ENCODE data around the gene KCP.

Gene KCP

GRCh38 chr7:128827971-128828711, 82.4 kb downstream of the KCP start:
- DNase-seq (ENCODE audit: low read depth in 2 of 2), result no peak

DNA sequence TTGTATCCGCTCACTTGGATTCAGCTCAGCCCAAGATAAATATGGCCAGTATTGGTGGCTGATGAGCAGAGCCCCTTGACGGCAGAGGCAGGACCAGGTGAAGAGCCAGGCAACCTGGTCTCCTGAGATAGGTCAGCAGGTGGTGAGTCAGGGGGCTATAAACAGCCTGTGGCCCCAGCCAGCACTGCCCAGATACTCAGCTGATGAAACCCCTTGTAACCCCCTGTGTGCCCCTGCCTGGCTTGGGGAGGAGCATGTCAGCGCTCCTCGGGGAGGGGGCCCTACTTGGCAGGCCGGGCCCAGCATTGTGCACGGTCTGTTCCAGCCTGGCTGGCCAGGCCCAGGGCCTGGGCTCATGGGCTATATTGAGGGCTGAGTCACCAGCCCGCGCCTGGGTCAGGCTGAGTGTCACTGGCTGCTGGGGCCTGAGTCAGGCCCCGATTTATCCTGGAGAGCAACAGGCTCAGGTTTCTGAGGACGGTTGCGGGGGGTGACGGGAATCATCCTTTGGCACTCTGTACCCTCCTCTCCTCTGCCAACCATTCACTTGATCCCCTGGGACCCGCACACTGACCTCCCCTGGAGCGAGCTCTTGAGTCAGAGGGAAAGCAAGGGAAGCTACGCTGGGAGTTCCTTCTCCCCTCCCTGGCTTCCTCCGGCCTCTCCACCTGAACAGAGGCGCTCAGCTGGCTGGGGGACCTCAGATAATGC, 83.1 kb downstream of the KCP start:
- no peak for DNase-seq (ENCODE audit: low read depth in 2 of 2)

GRCh38 chr7:128826916-128827247, 83.6 kb downstream of the KCP start:
- DNase-seq (ENCODE audit: low read depth in 2 of 2), result no peak
